ENCODE measurements around the gene OTOF.

GRCh38 chr2:26422947-26423629 is 54.8 kb downstream of the OTOF start:
- TF ChIP-seq CTCF (conservative IDR thresholded peaks at IDR 0.05) (no peak), ZFX (IDR thresholded peaks at IDR 0.05) (no peak)

Data from C4-2B (cell line).